Measurements from ENCODE around the gene VAMP1.

The VAMP1 gene

GRCh38 chr12:6418796-6419195 is 51.7 kb downstream of the VAMP1 start:
- TF ChIP-seq POLR2AphosphoS5 (IDR thresholded peaks at IDR 0.05; ENCODE audit: low read depth, low read length), result no peak
- TF ChIP-seq, protein P1, sequence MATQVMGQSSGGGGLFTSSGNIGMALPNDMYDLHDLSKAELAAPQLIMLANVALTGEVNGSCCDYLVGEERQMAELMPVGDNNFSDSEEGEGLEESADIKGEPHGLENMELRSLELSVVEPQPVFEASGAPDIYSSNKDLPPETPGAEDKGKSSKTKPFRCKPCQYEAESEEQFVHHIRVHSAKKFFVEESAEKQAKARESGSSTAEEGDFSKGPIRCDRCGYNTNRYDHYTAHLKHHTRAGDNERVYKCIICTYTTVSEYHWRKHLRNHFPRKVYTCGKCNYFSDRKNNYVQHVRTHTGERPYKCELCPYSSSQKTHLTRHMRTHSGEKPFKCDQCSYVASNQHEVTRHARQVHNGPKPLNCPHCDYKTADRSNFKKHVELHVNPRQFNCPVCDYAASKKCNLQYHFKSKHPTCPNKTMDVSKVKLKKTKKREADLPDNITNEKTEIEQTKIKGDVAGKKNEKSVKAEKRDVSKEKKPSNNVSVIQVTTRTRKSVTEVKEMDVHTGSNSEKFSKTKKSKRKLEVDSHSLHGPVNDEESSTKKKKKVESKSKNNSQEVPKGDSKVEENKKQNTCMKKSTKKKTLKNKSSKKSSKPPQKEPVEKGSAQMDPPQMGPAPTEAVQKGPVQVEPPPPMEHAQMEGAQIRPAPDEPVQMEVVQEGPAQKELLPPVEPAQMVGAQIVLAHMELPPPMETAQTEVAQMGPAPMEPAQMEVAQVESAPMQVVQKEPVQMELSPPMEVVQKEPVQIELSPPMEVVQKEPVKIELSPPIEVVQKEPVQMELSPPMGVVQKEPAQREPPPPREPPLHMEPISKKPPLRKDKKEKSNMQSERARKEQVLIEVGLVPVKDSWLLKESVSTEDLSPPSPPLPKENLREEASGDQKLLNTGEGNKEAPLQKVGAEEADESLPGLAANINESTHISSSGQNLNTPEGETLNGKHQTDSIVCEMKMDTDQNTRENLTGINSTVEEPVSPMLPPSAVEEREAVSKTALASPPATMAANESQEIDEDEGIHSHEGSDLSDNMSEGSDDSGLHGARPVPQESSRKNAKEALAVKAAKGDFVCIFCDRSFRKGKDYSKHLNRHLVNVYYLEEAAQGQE (IDR thresholded peaks at IDR 0.05; ENCODE audit: insufficient read depth in 1 of 2, low read depth in 2 of 2, low read length in 2 of 2), result no peak
- TF ChIP-seq TAF1 (IDR thresholded peaks at IDR 0.05; ENCODE audit: borderline replicate concordance, insufficient read depth, low read length), result no peak
- no peak for TF ChIP-seq FOXP2 (optimal IDR thresholded peaks at IDR 0.05; ENCODE audit: borderline replicate concordance, extremely low read depth, extremely low read length, insufficient read depth)
- TF ChIP-seq SIN3A (IDR thresholded peaks at IDR 0.05; ENCODE audit: borderline replicate concordance, insufficient read depth, low read length), result no peak

- TF ChIP-seq FOXP2 (optimal IDR thresholded peaks at IDR 0.05; ENCODE audit: borderline replicate concordance, extremely low read depth, extremely low read length, insufficient read depth) (no peak), TAF1 (IDR thresholded peaks at IDR 0.05; ENCODE audit: borderline replicate concordance, insufficient read depth, low read length) (no peak), POLR2AphosphoS5 (IDR thresholded peaks at IDR 0.05; ENCODE audit: low read depth, low read length) (no peak), SIN3A (IDR thresholded peaks at IDR 0.05; ENCODE audit: borderline replicate concordance, insufficient read depth, low read length) (no peak)
- TF ChIP-seq, protein P1 (IDR thresholded peaks at IDR 0.05; ENCODE audit: insufficient read depth in 1 of 2, low read depth in 2 of 2, low read length in 2 of 2), result no peak
Measured at GRCh38 chr12:6416596-6416995, 53.9 kb downstream of the VAMP1 start.
